Measurements from ENCODE around the gene PANX2. TPM values are rescaled to one million over a fixed set of nuclear protein-coding genes. Genes with fewer than 3 reads are reported as not detected.

The PANX2 gene
- total RNA-seq, 1 donor from 2014 or later: 3.0 TPM

- no peak for DNase-seq (ENCODE audit: extremely low spot score, unreplicated experiment)
- H3K4me3 Mint-ChIP-seq: peak overlapping the region; percentile 73
- no peaks in the 10 kb centered on the region for H3K36me3 Mint-ChIP-seq
- H3K27ac Mint-ChIP-seq: peak overlapping the region; percentile 55
- peaks cover 9% of the 10 kb centered on the region for H3K4me1 Mint-ChIP-seq (ENCODE audit: unreplicated experiment)
- TF ChIP-seq CTCF (conservative IDR thresholded peaks at IDR 0.05): no peak
- H3K27me3 Mint-ChIP-seq: no peaks in the 10 kb centered on the region
- no peaks in the 10 kb centered on the region for H3K9me3 Mint-ChIP-seq
Observed at GRCh38 chr22:50183141-50183971, 12.8 kb downstream of the PANX2 start.

GRCh38 chr22:50184004-50184901 is 13.7 kb downstream of the PANX2 start:
- no peak for TF ChIP-seq CTCF (conservative IDR thresholded peaks at IDR 0.05)
- Mint-ChIP-seq H3K27ac (peak overlapping the region; percentile 55), H3K9me3 (no peaks in the 10 kb centered on the region), H3K4me1 (ENCODE audit: unreplicated experiment) (peaks cover 10% of the 10 kb centered on the region), H3K36me3 (no peaks in the 10 kb centered on the region), H3K4me3 (peak overlapping the region; percentile 73), H3K27me3 (no peaks in the 10 kb centered on the region)
- DNase-seq (ENCODE audit: extremely low spot score, unreplicated experiment): no peak

- H3K27ac Mint-ChIP-seq: no peak overlapping the region
- no peaks in the 10 kb centered on the region for H3K36me3 Mint-ChIP-seq
- no peak overlapping the region for H3K4me3 Mint-ChIP-seq
- H3K9me3 Mint-ChIP-seq: no peaks in the 10 kb centered on the region
- TF ChIP-seq CTCF (conservative IDR thresholded peaks at IDR 0.05): no peak
- no peak for DNase-seq (ENCODE audit: extremely low spot score, unreplicated experiment)
- H3K4me1 Mint-ChIP-seq (ENCODE audit: unreplicated experiment): peaks cover 7% of the 10 kb centered on the region
- no peaks in the 10 kb centered on the region for H3K27me3 Mint-ChIP-seq
Observed at GRCh38 chr22:50184902-50185374, 14.4 kb downstream of the PANX2 start.

GRCh38 chr22:50185375-50186087 is 15.0 kb downstream of the PANX2 start, which contains the start of gene TRABD:
Gene TRABD (plus strand): TSS chr22:50185913. CDS start chr22:50193061, 7,148 bp downstream.
- no peaks in the 10 kb centered on the region for H3K27me3 Mint-ChIP-seq
- H3K36me3 Mint-ChIP-seq: no peaks in the 10 kb centered on the region
- H3K4me3 Mint-ChIP-seq: peak within 1 kb of the TSS; percentile 97
- H3K4me1 Mint-ChIP-seq (ENCODE audit: unreplicated experiment): peaks cover 7% of the 10 kb centered on the region
- no peak for TF ChIP-seq CTCF (conservative IDR thresholded peaks at IDR 0.05)
- DNase-seq (ENCODE audit: extremely low spot score, unreplicated experiment): peak; percentile 93
- H3K9me3 Mint-ChIP-seq: no peaks in the 10 kb centered on the region
- H3K27ac Mint-ChIP-seq: peak within 1 kb of the TSS; percentile 91

GRCh38 chr22:50186181-50186714 is 15.7 kb downstream of the PANX2 start:
- Mint-ChIP-seq H3K27ac (peak overlapping the region; percentile 91), H3K9me3 (no peaks in the 10 kb centered on the region), H3K4me1 (ENCODE audit: unreplicated experiment) (peaks cover 9% of the 10 kb centered on the region), H3K36me3 (no peaks in the 10 kb centered on the region), H3K27me3 (no peaks in the 10 kb centered on the region), H3K4me3 (peak overlapping the region; percentile 97)
- TF ChIP-seq CTCF (conservative IDR thresholded peaks at IDR 0.05): no peak
- no peak for DNase-seq (ENCODE audit: extremely low spot score, unreplicated experiment)

Data from type B pancreatic cell (in vitro differentiated cells).